Fibroblast of mammary gland (primary cell): ENCODE measurements around the gene FALEC.

Source experiments
- DNase-seq: peaks from one replicate; pipeline ENCODE4 v3.0.0-alpha.2; 2010; ENCODE audit warnings: low read depth
- H3K4me3 ChIP-seq: 2 replicates; pipeline ENCODE4 v1.5.1; 2011; ENCODE audit warnings: low read depth, mild to moderate bottlenecking, low read length, moderate library complexity; ENCODE audit not compliant: control insufficient read depth
- TF ChIP-seq, protein P1 (sequence below): conservative IDR thresholded peaks from 2 replicates; pipeline ENCODE4 v1.5.1; 2011; ENCODE audit warnings: low read depth, low read length, inconsistent platforms; ENCODE audit not compliant: control insufficient read depth, insufficient read depth

Gene FALEC

GRCh38 chr1:150529017-150529416, 13.5 kb downstream of the FALEC start:
- peak; percentile 92 for DNase-seq
- H3K4me3 ChIP-seq: no peak overlapping the region

DNA sequence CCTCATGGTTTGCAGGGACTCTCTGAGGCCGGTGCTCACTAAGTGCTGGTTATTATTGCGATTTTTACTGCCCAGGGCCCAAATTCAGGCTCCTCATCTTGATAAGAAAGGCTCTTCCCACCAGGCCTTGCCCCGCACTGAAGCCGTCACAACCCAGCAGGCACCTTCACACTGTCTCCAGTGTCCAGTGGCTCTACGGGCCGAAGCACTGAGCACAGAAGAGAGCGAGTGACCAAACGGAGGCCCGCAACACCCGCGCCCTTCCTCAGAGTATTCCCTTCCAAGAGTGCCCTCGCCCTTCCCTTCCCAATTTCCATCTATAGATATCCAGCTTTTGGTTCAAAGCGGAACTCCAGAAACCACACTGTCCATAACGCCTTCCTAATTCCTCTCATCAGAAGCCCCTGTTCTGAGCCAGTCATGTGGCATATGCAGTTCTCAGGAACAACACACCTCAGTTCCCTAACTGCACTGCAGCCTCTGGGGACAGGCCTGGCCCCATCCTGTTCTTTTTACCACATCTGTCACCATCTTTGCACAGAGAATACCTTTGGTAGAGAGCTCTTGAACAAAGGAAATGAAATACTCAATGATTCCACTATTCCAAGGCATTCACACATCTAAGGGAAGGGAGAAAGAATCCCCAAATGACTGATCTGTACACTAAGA, 15.1 kb downstream of the FALEC start:
- TF ChIP-seq, protein P1, sequence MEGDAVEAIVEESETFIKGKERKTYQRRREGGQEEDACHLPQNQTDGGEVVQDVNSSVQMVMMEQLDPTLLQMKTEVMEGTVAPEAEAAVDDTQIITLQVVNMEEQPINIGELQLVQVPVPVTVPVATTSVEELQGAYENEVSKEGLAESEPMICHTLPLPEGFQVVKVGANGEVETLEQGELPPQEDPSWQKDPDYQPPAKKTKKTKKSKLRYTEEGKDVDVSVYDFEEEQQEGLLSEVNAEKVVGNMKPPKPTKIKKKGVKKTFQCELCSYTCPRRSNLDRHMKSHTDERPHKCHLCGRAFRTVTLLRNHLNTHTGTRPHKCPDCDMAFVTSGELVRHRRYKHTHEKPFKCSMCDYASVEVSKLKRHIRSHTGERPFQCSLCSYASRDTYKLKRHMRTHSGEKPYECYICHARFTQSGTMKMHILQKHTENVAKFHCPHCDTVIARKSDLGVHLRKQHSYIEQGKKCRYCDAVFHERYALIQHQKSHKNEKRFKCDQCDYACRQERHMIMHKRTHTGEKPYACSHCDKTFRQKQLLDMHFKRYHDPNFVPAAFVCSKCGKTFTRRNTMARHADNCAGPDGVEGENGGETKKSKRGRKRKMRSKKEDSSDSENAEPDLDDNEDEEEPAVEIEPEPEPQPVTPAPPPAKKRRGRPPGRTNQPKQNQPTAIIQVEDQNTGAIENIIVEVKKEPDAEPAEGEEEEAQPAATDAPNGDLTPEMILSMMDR: no peak
- DNase-seq: no peak
- H3K4me3 ChIP-seq: no peak overlapping the region

More at GRCh38 chr1:150529017-150529416, 13.5 kb downstream of the FALEC start:
- TF ChIP-seq, protein P1: no peak

DNA sequence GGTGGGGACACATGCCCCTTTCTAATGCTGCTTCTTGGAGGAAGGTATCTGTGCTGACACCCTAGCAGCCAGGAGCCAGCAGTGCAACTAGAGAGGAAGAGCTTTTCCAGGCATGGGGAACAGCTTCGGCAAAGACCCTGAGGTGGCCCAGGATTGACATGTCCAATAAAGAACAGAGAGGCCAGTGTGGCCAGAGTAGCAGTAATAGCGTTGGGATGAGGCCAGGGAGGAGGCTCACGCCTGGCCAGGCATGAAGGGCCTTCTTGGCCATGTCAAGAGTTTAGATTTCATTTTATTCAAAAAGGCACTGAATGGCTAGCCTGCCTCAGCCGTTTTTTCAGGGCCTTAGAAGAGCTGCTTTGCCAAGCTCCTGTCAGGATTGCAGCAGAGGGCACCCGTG, 17.3 kb downstream of the FALEC start:
- H3K4me3 ChIP-seq: no peak overlapping the region
- no peak for DNase-seq
- TF ChIP-seq, protein P1: no peak

GRCh38 chr1:150534002-150534401, 18.4 kb downstream of the FALEC start:
- H3K4me3 ChIP-seq: no peak overlapping the region
- no peak for DNase-seq
- TF ChIP-seq, protein P1: no peak

- no peak overlapping the region for H3K4me3 ChIP-seq
- DNase-seq: no peak
- TF ChIP-seq, protein P1: no peak
These were observed 20.1 kb downstream of the FALEC start for GRCh38 chr1:150535511-150536287.

DNA sequence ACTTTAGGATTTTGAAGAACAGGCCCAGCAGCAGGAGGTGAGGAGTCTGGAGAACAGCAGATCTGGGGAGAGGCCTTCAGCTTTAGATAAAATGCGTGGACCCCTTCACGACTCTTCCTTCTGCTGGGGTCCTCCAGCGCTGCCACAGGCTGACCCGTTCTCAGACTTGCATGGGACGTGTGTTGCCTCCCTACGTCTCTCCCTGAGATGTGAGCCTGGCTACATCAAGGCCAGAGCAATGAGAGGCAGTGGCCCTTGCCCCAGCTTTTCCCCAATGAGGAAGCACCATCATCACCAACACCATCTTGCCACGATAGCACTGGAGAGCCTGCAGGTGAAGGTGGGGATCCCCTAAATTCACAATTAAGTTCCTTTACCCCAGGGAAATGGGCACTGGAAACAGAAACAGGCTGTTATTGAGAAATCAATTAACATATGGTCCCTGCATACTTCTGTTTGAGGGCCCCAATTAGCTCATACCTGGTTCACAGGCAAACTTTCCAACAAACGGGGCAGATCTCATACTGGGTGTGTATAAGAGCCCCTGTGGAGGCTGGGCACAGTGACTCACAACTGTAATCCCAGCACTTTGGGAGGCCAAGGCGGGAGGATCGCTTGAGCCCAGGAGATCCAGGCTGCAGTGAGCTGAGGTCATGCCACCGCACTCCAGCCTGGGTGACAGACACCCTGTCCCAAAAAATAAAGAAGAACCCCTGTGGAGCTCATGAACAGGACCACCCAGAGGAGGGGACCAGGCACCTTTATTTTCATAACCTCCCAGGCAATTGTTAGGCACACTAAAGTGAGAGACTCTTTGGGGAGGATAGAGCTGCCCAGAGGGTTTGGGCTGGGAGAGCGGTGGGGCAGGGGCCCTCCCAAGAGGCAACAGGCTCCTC, 21.5 kb downstream of the FALEC start:
- DNase-seq: no peak
- H3K4me3 ChIP-seq: no peak overlapping the region
- TF ChIP-seq, protein P1: no peak
